CD4-positive, alpha-beta T cell treated with Interleukin-4 for 1 hour (primary cell): ENCODE results near the gene DPM1.

Experiments
- DNase-seq, 2 donors: peaks; one replicate each; pipeline ENCODE4 v3.0.0-alpha.2; 2020 to 2022

The DPM1 gene

DNA sequence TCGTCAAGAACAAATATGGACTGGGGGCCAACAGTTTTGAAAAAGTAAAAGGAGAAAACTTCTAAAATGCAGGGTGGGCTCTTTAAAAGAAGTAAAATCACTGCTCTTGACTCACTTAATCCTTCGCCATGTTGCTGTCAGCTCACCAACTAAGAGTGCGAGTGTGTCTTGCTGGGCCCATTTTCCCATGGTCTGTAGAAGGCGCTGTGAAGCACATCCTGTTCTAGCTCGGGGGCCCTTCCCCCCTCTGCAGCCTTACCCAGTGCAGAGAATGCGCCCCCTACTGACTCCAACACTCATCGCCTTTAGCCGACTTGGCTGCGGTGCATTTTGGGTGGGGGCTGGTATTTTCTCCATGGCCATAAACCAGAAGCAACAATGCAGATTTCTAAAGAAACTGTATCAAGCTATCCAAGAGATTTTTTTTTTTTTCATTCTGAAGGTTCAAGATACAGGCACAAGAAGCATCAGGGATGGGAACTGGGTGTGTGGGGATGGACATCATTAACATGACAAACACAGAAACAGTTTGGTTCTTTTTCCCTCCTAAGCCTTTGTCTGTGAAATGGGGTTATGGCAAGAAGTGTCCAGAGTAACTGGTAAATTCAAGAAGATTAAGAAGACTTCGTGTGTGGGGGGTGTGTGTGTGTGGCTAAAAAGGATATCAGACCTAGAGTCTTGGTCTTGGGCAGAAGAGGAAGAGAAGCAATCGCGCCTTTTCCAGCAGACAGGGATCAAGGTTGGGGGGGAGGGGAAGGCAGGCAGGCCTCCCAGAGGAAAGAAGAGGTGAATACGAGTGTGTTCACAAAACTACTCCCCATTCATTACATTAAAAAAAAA, 28.8 kb downstream of the DPM1 start:
- peak; percentile 94 to 96 for DNase-seq

- no peak for DNase-seq
These were observed 29.9 kb downstream of the DPM1 start for GRCh38 chr20:50928469-50928868.

DNA sequence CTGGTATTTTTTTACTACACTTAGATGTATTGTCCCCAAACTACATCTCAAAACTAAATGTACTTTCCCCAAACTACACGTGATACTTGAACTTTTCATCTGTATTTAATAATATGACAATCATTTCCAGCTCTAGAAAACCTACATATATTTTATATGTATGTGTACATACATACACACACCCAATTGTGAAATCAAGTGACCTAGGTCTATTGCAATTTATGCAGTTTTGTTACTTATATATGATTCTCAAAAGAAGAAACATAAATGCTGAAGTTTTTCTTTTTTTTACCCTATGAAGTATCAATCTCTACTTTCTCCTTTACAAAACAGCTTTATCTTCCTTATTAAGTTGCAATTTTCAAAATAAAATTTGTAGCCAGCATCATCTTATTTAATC, 31.8 kb downstream of the DPM1 start:
- no peak for DNase-seq

- DNase-seq = no peak
These were observed 33.9 kb downstream of the DPM1 start for GRCh38 chr20:50924261-50924920.

GRCh38 chr20:50921803-50922501, 36.4 kb downstream of the DPM1 start:
- DNase-seq = no peak

GRCh38 chr20:50920997-50921396, 37.3 kb downstream of the DPM1 start:
- peak in 1 of 2 donors; percentile 46 for DNase-seq

DNA sequence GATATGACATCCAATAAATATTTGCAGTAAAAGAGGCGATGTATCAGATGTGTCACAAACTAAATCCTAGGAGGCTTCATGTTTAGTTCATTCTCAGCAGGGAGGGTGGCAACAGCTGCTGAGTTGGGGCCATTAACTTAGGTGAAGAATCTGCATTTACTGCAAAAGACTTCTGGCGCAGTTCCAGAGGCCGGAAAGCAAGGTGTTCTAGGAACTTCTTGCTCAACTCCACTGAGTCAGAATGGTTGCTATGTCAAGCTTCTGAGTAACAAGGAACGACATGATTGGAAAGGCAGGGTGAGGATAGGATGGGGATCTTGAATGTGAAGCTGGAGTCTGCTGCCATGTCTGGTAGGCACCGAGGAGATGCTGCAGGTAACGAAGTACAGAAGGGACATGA, 38.8 kb downstream of the DPM1 start:
- no peak for DNase-seq

GRCh38 chr20:50918403-50918802, 39.9 kb downstream of the DPM1 start:
- no peak for DNase-seq

GRCh38 chr20:50916934-50917333, 41.4 kb downstream of the DPM1 start:
- DNase-seq = no peak

GRCh38 chr20:50916257-50916656, 42.1 kb downstream of the DPM1 start:
- DNase-seq = no peak

GRCh38 chr20:50915424-50915823, 42.9 kb downstream of the DPM1 start:
- no peak for DNase-seq

- no peak for DNase-seq
These were observed 44.5 kb downstream of the DPM1 start for GRCh38 chr20:50913690-50914375.

DNA sequence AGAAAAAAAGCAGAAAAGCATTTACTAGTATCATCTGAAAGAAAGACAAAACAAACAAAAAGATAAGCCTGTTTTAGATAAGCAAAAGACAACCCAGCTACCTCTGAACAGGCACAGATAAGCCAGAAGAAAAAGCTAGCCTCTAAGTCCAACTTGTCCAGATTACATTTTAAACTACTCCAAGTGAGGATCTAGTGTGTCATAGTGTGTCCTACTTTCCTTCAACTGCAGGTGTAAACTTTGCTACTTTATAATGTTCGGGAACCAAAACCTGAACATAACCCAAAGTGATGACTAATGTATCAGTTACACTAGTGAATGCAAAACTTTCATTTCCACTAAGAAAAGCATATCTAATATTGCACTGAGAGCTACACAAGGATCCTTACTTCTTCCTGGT, 46.6 kb downstream of the DPM1 start:
- DNase-seq = no peak

GRCh38 chr20:50911030-50911429, 47.3 kb downstream of the DPM1 start:
- no peak for DNase-seq

GRCh38 chr20:50909413-50909812, 48.9 kb downstream of the DPM1 start:
- no peak for DNase-seq

DNA sequence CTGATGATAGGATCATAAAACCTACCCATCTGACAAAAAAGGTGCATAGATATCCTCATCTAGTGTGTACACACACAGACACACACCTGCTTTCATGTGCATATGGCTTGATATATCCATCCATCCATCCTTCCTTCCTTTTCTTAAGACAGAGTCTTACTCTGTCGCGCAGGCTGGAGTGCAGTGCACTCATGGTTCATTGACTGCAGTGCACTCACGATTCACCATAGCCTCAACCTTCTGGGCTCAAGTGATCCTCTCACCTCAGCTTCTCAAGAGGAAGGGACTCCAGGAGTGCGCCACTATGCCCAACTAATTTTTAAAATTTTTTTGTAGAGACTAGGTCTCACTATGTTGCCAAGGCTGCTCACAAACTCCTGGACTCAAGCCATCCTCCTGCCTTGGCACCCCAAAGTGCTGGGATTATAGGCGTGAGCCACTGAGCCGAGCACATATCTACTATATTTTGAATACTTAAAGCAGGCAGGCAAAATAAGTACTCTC, 54.2 kb downstream of the DPM1 start:
- no peak for DNase-seq

DNA sequence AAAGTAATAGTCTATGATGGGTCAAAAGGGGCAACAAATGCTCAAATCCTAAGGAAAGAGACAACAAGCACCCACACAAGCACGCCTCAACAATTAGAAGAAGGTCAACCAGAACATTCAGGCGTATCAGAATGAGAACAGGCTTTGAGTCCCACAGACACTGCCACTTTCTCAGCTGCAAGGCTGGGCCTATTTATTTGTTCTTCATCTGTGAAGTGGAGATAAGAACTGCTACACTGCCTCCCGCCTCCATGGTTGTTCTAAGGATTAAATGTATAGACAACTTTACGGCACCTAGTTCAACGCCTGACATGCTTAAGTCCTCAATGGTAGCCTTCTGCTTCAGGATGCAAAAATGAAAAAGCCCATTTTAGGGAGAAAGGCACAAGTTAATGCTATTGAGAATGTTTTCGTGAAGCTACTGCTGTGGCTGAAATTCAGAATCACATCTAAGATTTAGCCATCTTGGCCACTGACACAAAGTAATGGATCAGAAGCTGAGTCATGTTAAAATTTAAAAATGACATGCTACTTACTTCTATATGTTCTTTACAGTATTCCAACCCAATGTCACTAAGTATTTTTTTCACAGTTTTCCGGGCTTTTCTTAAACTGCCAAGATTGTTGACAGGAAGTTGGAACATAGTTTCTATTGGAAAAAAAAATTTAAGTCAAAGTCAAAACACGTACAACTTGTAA, 54.8 kb downstream of the DPM1 start:
- DNase-seq = no peak

DNA sequence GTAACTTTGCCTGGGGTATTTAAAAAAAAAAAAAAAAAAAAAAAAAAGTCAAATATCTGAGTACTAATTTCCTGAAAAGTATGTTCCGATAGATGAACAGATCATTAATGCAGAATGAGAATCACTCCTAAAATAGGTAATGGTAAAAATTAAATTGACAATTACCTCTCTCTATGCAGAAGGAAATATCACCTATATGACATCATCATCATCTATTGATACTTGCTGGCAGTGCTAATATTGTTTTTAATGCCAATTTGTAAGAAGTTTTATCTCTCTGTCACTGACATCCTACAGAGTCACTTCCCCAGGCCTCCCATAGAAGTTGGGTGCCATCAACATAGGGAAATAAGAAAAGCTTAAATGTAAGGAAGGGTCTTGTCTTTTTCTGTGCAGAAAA, 57.0 kb downstream of the DPM1 start:
- no peak for DNase-seq

DNA sequence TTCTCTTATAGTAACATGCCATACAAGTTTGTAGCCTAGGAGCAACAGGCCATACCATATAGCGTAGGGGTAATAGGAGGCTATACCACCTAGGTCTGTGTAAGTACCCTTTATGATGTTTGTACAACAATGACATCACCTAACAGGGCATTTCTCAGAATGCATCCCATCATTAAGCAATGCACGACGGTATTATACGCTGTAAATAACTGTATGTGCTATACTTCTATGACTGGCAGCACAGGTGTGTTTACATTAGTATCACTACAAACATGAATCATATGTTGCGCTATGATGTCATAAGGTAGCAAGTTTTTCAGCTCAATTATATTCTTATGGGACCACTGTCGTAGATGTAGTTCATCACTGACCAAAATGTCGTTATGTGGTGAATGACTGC, 58.1 kb downstream of the DPM1 start:
- DNase-seq = no peak

GRCh38 chr20:50898475-50898874, 59.9 kb downstream of the DPM1 start:
- DNase-seq = no peak

GRCh38 chr20:50895111-50895830, 63.1 kb downstream of the DPM1 start:
- no peak for DNase-seq

- no peak for DNase-seq
These were observed 64.7 kb downstream of the DPM1 start for GRCh38 chr20:50893620-50894019.
